ENCODE results near the gene REC114. TPM values are rescaled to one million over a fixed set of nuclear protein-coding genes. Genes with fewer than 3 reads are reported as not detected.
"Not testable (repeated sequence)": the region's sequence is repeated elsewhere in the genome, so short reads cannot be mapped to it uniquely, and the experiment has no call there.

REC114 gene
- total and polyA plus RNA-seq, 12 donors: 0.40 TPM; not detected in 11

DNA sequence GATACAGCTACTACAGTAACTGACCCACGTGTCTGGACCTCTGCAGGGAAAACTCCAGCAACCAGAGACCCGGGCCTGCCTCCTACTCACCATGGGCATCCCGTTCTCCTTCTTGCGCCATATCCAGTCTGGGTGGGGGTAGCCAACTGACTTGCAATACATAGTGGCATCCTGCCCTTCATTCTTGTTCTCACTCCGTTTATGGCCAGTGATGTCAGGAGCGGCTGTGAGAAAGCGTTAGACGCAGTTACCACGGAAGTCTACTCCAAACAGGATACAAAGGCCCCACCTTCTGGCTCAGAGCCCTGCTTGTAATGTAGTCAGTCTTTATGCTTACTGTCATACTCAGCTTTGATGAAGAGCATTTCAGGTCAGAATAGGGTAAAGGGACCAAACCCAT, 130.6 kb downstream of the REC114 start:
- intact Hi-C loops (cut with DNase I): no loop called here
- peaks cover 5 to 14% of the 10 kb centered on the region in 2 donors for H3K4me1 ChIP-seq (replicated peaks in 1 of 2)

DNA sequence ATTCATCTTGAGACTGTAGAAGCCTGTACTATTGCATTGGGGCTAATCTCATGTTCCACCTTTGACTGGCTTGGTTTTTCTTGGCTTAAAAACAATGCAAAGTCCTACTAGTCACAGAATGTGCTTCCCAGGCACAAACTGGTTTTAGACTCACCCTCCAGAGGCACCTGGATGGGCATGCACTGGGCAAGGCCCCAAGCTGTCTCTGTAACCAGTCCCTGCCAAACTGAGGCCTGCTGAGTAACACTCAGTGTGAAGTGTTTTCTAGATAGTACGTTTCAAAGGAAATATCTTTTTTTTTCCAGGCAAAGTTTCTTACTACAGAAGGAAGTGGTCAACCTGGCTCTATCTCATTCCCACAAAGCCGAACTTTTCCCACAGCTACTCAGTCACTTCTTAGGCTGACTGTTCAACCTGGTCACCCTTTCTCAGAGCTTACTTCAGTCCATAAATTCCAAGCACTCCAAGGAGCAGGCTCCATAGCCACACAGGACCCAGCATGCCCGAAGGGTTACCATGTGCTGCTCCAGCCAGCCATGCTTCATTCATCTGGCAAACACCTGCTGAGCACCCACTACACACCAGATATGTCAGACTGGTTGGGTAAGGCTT, 132.8 kb downstream of the REC114 start:
- Histone ChIP-seq H3K4me3 (no peak overlapping the region), H3K4me1 (replicated peaks in 1 of 2) (peaks cover 5 to 14% of the 10 kb centered on the region in 2 donors), H3K27me3 (no peaks in the 10 kb centered on the region), H3K27ac (no peak overlapping the region), H3K9me3 (replicated peaks in 1 of 3) (no peaks in the 10 kb centered on the region), H3K36me3 (replicated peaks in 1 of 2) (peaks cover 0 to 27% of the 10 kb centered on the region in 2 donors)
- intact Hi-C loops (cut with DNase I): no loop called here
- peak in 3 of 7 donors; percentile 13 to 34 (median 26) for DNase-seq
- WGBS, 4 donors: 68 to 79% (median 72%) methylated on average over 3 of the region's 3 CpGs
- TF ChIP-seq, protein P1, sequence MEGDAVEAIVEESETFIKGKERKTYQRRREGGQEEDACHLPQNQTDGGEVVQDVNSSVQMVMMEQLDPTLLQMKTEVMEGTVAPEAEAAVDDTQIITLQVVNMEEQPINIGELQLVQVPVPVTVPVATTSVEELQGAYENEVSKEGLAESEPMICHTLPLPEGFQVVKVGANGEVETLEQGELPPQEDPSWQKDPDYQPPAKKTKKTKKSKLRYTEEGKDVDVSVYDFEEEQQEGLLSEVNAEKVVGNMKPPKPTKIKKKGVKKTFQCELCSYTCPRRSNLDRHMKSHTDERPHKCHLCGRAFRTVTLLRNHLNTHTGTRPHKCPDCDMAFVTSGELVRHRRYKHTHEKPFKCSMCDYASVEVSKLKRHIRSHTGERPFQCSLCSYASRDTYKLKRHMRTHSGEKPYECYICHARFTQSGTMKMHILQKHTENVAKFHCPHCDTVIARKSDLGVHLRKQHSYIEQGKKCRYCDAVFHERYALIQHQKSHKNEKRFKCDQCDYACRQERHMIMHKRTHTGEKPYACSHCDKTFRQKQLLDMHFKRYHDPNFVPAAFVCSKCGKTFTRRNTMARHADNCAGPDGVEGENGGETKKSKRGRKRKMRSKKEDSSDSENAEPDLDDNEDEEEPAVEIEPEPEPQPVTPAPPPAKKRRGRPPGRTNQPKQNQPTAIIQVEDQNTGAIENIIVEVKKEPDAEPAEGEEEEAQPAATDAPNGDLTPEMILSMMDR (IDR thresholded peaks at IDR 0.05): no peak
- TF ChIP-seq POLR2A (IDR thresholded peaks at IDR 0.05): no peak

More for the DNA sequence above, 130.6 kb downstream of the REC114 start:
- Histone ChIP-seq H3K9me3 (replicated peaks in 1 of 3) (no peaks in the 10 kb centered on the region), H3K36me3 (replicated peaks in 1 of 2) (peaks cover 0 to 48% of the 10 kb centered on the region in 2 donors), H3K4me3 (no peak overlapping the region), H3K27ac (peak overlapping the region in 2 of 5 donors; percentile 28 to 60), H3K27me3 (no peaks in the 10 kb centered on the region)
- TF ChIP-seq, protein P1 (IDR thresholded peaks at IDR 0.05): no peak
- no peak for TF ChIP-seq POLR2A (IDR thresholded peaks at IDR 0.05)
- WGBS, 4 donors: 62 to 71% (median 66%) methylated on average over 7 to 9 of the region's 9 CpGs
- peak in 6 of 7 donors; percentile 19 to 68 (median 31) for DNase-seq

DNA sequence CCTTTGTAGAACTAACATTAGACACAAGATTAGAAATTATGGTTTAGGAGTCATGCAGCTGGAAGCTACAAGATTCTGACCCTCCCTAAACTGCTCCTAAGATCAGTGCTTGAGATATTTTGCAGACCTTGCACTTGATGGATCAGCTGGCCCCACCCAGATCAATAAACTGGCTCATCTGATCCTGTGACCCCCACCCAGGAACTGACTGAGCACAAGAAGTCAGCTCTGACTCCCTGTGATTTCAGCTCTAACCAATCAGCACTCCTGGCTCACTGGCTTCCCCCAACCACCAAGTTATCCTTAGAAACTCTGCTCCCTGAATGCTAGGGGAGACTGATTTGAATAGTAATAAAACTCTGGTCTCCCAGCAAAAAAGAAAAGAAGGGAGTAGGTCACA, 134.6 kb downstream of the REC114 start:
- H3K27ac ChIP-seq; H3K9me3 ChIP-seq (replicated peaks in 1 of 3); intact Hi-C loops (cut with DNase I); DNase-seq; H3K27me3 ChIP-seq; H3K4me1 ChIP-seq (replicated peaks in 1 of 2); H3K4me3 ChIP-seq: not testable (repeated sequence)
- peaks cover 0 to 23% of the 10 kb centered on the region in 2 donors for H3K36me3 ChIP-seq (replicated peaks in 1 of 2)

DNA sequence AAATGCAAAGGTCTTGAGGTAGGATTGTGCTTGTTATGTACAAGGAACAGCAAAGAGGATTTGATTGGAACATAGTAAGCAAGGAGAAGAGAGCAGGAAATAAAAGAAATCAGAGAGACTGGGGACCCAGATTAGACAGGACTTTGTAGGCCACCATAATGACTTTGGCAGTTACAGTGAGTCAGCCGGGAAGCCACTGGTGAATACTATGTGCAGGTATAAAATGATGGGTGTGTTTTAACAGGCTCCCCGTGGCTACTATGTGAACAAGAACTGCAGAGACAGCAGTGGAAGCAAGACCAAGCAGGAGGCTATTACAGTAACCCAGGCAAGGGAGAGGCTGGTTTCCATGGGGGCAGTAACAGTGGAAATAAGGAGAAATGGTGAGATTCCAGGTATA, 135.1 kb downstream of the REC114 start:
- Histone ChIP-seq H3K4me3 (no peak overlapping the region), H3K27me3 (no peaks in the 10 kb centered on the region), H3K36me3 (replicated peaks in 1 of 2) (peaks cover 0 to 25% of the 10 kb centered on the region in 2 donors), H3K9me3 (replicated peaks in 1 of 3) (no peaks in the 10 kb centered on the region), H3K4me1 (replicated peaks in 1 of 2) (peaks cover 0 to 4% of the 10 kb centered on the region in 2 donors), H3K27ac (no peak overlapping the region)
- intact Hi-C loops (cut with DNase I): no loop called here
- 91 to 98% (median 96%) methylated on average over 2 of the region's 2 CpGs for WGBS, 4 donors
- DNase-seq: no peak
- TF ChIP-seq, protein P1 (IDR thresholded peaks at IDR 0.05): no peak
- TF ChIP-seq POLR2A (IDR thresholded peaks at IDR 0.05): no peak

DNA sequence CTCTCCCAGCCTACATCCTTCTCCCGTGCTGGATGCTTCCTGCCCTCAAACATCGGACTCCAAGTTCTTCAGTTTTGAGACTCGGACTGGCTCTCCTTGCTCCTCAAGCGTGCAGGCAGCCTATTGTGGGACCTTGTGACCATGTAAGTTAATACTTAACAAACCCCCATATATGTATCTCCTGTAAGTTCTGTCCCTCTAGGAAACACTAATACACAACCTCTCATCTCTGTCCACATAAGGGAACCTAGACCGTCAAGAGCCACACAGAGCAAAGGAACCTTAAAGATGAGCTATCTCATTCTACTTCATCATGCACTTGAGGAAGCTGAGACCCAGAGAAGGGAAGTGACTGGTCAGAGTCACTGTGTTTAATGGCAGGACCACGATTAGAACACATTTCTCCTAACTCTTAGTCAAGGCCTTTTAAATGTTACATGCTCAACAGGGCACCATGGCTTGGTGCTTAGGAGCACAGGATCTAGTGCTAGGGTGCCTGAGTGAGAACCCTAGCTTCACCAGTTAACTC, 140.0 kb downstream of the REC114 start:
- Histone ChIP-seq H3K4me3 (no peak overlapping the region), H3K36me3 (replicated peaks in 1 of 2) (peaks cover 0 to 34% of the 10 kb centered on the region in 2 donors), H3K27ac (no peak overlapping the region), H3K4me1 (replicated peaks in 1 of 2) (no peaks in the 10 kb centered on the region), H3K27me3 (no peaks in the 10 kb centered on the region), H3K9me3 (replicated peaks in 1 of 3) (no peaks in the 10 kb centered on the region)
- intact Hi-C loops (cut with DNase I): no loop called here
- TF ChIP-seq, protein P1 (IDR thresholded peaks at IDR 0.05): no peak
- TF ChIP-seq POLR2A (IDR thresholded peaks at IDR 0.05): no peak
- no peak for DNase-seq
- 89 to 92% (median 90%) methylated on average over 6 of the region's 6 CpGs for WGBS, 4 donors

All from adrenal gland (tissue), 12 donors.